PFSK-1 (cell line): Measurements from ENCODE around the gene PRR14L.

Experiments
- FOXP2 ChIP-seq: optimal IDR thresholded peaks from 2 replicates; pipeline ENCODE3; 2011; ENCODE audit warnings: borderline replicate concordance, control low read depth, inconsistent platforms; ENCODE audit not compliant: insufficient read depth; ENCODE audit errors: extremely low read length, extremely low read depth
- POLR2AphosphoS5 ChIP-seq: IDR thresholded peaks from 2 replicates; pipeline ENCODE4 v1.6.1; 2012; ENCODE audit warnings: low read depth, mild to moderate bottlenecking, control low read depth, low read length, moderate library complexity
- REST ChIP-seq, 2 experiments: IDR thresholded peaks; 2 replicates each; pipeline versions ENCODE4 v1.6.1 to v1.8.0; 2011 to 2012; ENCODE audit warnings: low read depth in 2 of 2, low read length in 2 of 2, control low read depth in 1 of 2, inconsistent platforms in 1 of 2, mild to moderate bottlenecking in 1 of 2, moderate library complexity in 1 of 2; ENCODE audit not compliant: insufficient read depth in 1 of 2
- SIN3A ChIP-seq: IDR thresholded peaks from 2 replicates; pipeline ENCODE4 v1.6.1; 2012; ENCODE audit warnings: mild to moderate bottlenecking, low read length, moderate library complexity, borderline replicate concordance; ENCODE audit not compliant: insufficient read depth
- TAF1 ChIP-seq: IDR thresholded peaks from 2 replicates; pipeline ENCODE4 v1.6.1; 2012; ENCODE audit warnings: low read length, control low read depth, borderline replicate concordance; ENCODE audit not compliant: insufficient read depth

Gene PRR14L

GRCh38 chr22:31695423-31695822 is 54.5 kb downstream of the PRR14L start:
- no peak for TF ChIP-seq POLR2AphosphoS5
- no peak for TF ChIP-seq TAF1
- TF ChIP-seq FOXP2: no peak
- TF ChIP-seq REST (IDR thresholded peaks at IDR 0.05; ENCODE audit: insufficient read depth in 1 of 2, low read depth in 2 of 2, low read length in 2 of 2): no peak
- TF ChIP-seq SIN3A: no peak

GRCh38 chr22:31692186-31692886 is 57.6 kb downstream of the PRR14L start:
- TF ChIP-seq SIN3A (no peak), FOXP2 (no peak), POLR2AphosphoS5 (no peak), REST (IDR thresholded peaks at IDR 0.05; ENCODE audit: insufficient read depth in 1 of 2, low read depth in 2 of 2, low read length in 2 of 2) (no peak), TAF1 (no peak)

GRCh38 chr22:31691408-31691807 is 58.5 kb downstream of the PRR14L start:
- TF ChIP-seq FOXP2: no peak
- TF ChIP-seq SIN3A: no peak
- TF ChIP-seq POLR2AphosphoS5: no peak
- TF ChIP-seq REST (IDR thresholded peaks at IDR 0.05; ENCODE audit: insufficient read depth in 1 of 2, low read depth in 2 of 2, low read length in 2 of 2): no peak
- TF ChIP-seq TAF1: no peak

- TF ChIP-seq POLR2AphosphoS5 (no peak), TAF1 (no peak), SIN3A (no peak), FOXP2 (no peak), REST (IDR thresholded peaks at IDR 0.05; ENCODE audit: insufficient read depth in 1 of 2, low read depth in 2 of 2, low read length in 2 of 2) (no peak)
Measured at GRCh38 chr22:31683181-31684105, 66.5 kb downstream of the PRR14L start.
